ENCODE results near the gene MACF1. TPM values are rescaled to one million over a fixed set of nuclear protein-coding genes. Genes with fewer than 3 reads are reported as not detected.

Gene MACF1
- total and polyA plus RNA-seq, 2 of the 13 experiments (the other 11 are each of a cell fraction or from before 2014, with no cell fraction given), result 36.7 to 65.4 TPM

- TF ChIP-seq HNF1A (IDR thresholded peaks at IDR 0.05; ENCODE audit: low read depth) (no peak), HNF1A (CRISPR knock-in tag; IDR thresholded peaks at IDR 0.05; ENCODE audit: borderline replicate concordance) (no peak), ZNF263 (CRISPR knock-in tag; IDR thresholded peaks at IDR 0.05) (no peak), ATF7-NPFF (CRISPR knock-in tag; IDR thresholded peaks at IDR 0.05; ENCODE audit: low read depth) (no peak), TBX2 (CRISPR knock-in tag; IDR thresholded peaks at IDR 0.05; ENCODE audit: borderline replicate concordance) (peak; percentile 75; the same call in 1 of the 2 replicates), ZNF878 (CRISPR knock-in tag; IDR thresholded peaks at IDR 0.05) (no peak), ZSCAN12 (CRISPR knock-in tag; IDR thresholded peaks at IDR 0.05) (no peak)
Measured at GRCh38 chr1:39378377-39378776, 173.9 kb downstream of the MACF1 start (continued).

GRCh38 chr1:39379187-39379586 is 174.7 kb downstream of the MACF1 start:
- ATAC-seq, result no peak
- H3K9me3 ChIP-seq (ENCODE audit: low read length), result no peaks in the 10 kb centered on the region
- no peaks in the 10 kb centered on the region for H3K79me2 ChIP-seq (ENCODE audit: insufficient read depth, low read length)
- intact Hi-C loops (cut with micrococcal nuclease; ENCODE audit: unreplicated experiment) (no loop called here), in situ Hi-C loops (cut with HindIII; ENCODE audit: extremely low pct_ligation_motif_present, low pct_unique_long_range_greater_than_20kb) (no loop called here)
- H3K4me3 ChIP-seq (replicated peaks in 1 of 3; ENCODE audit: insufficient read depth in 1 of 3, low read depth in 2 of 3, low read length in 3 of 3), result no peak overlapping the region
- peaks cover 11% of the 10 kb centered on the region for H3K4me1 ChIP-seq (ENCODE audit: insufficient read depth, low read length)
- no peak overlapping the region for H2AFZ ChIP-seq (ENCODE audit: low read length)
- ChIA-PET CTCF (ENCODE audit: low intra/inter-chr PET ratio, low total read pairs) (no interaction called here), POLR2A (interaction anchor here (1.3 kb wide), 1 partner anchor 32 kb away, joined by 3 read pairs; no protein-coding TSS in a partner anchor)
- FAIRE-seq, result no peak
- H3K9ac ChIP-seq (ENCODE audit: insufficient read depth, low read depth, low read length), result no peak overlapping the region
- DNase-seq (ENCODE audit: low spot score), result no peak
- H3K27me3 ChIP-seq (ENCODE audit: control insufficient read depth in 1 of 2, insufficient read depth in 2 of 2, low read length in 2 of 2), result no peaks in the 10 kb centered on the region
- WGBS (ENCODE audit: low lambda C conversion rate), result 98% methylated on average over 2 of the region's 2 CpGs
- H3K36me3 ChIP-seq (replicated peaks in 1 of 2; ENCODE audit: control insufficient read depth in 1 of 2, insufficient read depth in 2 of 2, low read length in 2 of 2), result peaks cover 14 to 28% of the 10 kb centered on the region in 2 experiments
- no TSS peak for BruUV-seq (replicated peaks)
- H3K4me2 ChIP-seq (ENCODE audit: low read depth, low read length), result no peak overlapping the region
- no peaks in the 10 kb centered on the region for H4K20me1 ChIP-seq (ENCODE audit: insufficient read depth, low read length)
- H3K27ac ChIP-seq (ENCODE audit: extremely low read length, insufficient read depth, low read length), result no peak overlapping the region
- TF ChIP-seq ZNF543 (CRISPR knock-in tag; IDR thresholded peaks at IDR 0.05) (no peak), KDM5A (IDR thresholded peaks at IDR 0.05; ENCODE audit: borderline replicate concordance, low read length) (no peak), MXD3 (CRISPR knock-in tag; IDR thresholded peaks at IDR 0.05) (no peak), ZNF225 (CRISPR knock-in tag; IDR thresholded peaks at IDR 0.05) (no peak), ZBTB38 (CRISPR knock-in tag; IDR thresholded peaks at IDR 0.05) (no peak), RFX3 (CRISPR knock-in tag; IDR thresholded peaks at IDR 0.05) (no peak), CENPBD1 (CRISPR knock-in tag; IDR thresholded peaks at IDR 0.05; ENCODE audit: borderline replicate concordance, low read depth) (no peak), SIN3A (IDR thresholded peaks at IDR 0.05; ENCODE audit: borderline replicate concordance, low read depth, low read length) (no peak), FOSL2 (CRISPR knock-in tag; IDR thresholded peaks at IDR 0.05) (no peak), ZNF644 (CRISPR knock-in tag; IDR thresholded peaks at IDR 0.05; ENCODE audit: low read depth) (no peak), PAX8 (CRISPR knock-in tag; IDR thresholded peaks at IDR 0.05; ENCODE audit: borderline replicate concordance) (no peak), HMGA1 (CRISPR knock-in tag; conservative IDR thresholded peaks at IDR 0.05) (no peak), IKZF4 (CRISPR knock-in tag; IDR thresholded peaks at IDR 0.05; ENCODE audit: borderline replicate concordance, low read depth, not compliant biosample characterization) (no peak), CENPT (CRISPR knock-in tag; IDR thresholded peaks at IDR 0.05; ENCODE audit: low read depth) (no peak)

All from HepG2 (cell line).